Liver (tissue), 9 donors: ENCODE results near the gene STIM1. TPM values are rescaled to one million over a fixed set of nuclear protein-coding genes. Genes with fewer than 3 reads are reported as not detected.
A peak's percentile ranks its signal among the peaks of the same experiment; 100 is the strongest.

Experiments used
- DNase-seq: peaks from one replicate; pipeline ENCODE4 v3.0.0-alpha.2; 2017; ENCODE audit warnings: low spot score
- H3K27ac ChIP-seq, 2 donors: one replicate each; pipeline ENCODE4 v1.7.0; 2013; ENCODE audit warnings: inconsistent platforms in 2 of 2, low read length in 2 of 2, control low read depth in 1 of 2, low read depth in 1 of 2, mild to moderate bottlenecking in 1 of 2
- H3K27me3 ChIP-seq, 4 donors: one replicate each; pipeline versions ENCODE4 v1.6.1 to v1.7.0; 2013; ENCODE audit warnings: low read length in 3 of 4, inconsistent platforms in 1 of 4, mild to moderate bottlenecking in 1 of 4, moderate library complexity in 1 of 4; ENCODE audit not compliant: control insufficient read depth in 4 of 4, insufficient read depth in 4 of 4
- H3K36me3 ChIP-seq, 4 donors: one replicate each; pipeline versions ENCODE4 v1.6.1 to v1.7.0; 2013; ENCODE audit warnings: low read length in 3 of 4, mild to moderate bottlenecking in 3 of 4, low read depth in 1 of 4, moderate library complexity in 1 of 4; ENCODE audit not compliant: control insufficient read depth in 4 of 4, insufficient read depth in 3 of 4
- H3K4me1 ChIP-seq, 4 donors: one replicate each; pipeline versions ENCODE4 v1.6.1 to v1.7.0; 2013; ENCODE audit warnings: low read length in 3 of 4, mild to moderate bottlenecking in 3 of 4, moderate library complexity in 1 of 4; ENCODE audit not compliant: control insufficient read depth in 4 of 4, insufficient read depth in 4 of 4
- H3K4me3 ChIP-seq, 3 donors: one replicate each; pipeline versions ENCODE4 v1.6.1 to v1.7.0; 2013; ENCODE audit warnings: low read length in 3 of 3, control low read depth in 1 of 3, low read depth in 1 of 3, mild to moderate bottlenecking in 1 of 3
- H3K9ac ChIP-seq, 2 donors: one replicate each; pipeline ENCODE4 v1.7.0; 2013; ENCODE audit warnings: low read length in 2 of 2, mild to moderate bottlenecking in 2 of 2, moderate library complexity in 2 of 2, control low read depth in 1 of 2, low read depth in 1 of 2
- H3K9me3 ChIP-seq, 4 donors: one replicate each; pipeline versions ENCODE4 v1.6.1 to v1.7.0; 2013; ENCODE audit warnings: low read length in 3 of 4; ENCODE audit not compliant: control insufficient read depth in 4 of 4
- ATF3 ChIP-seq: IDR thresholded peaks from 2 replicates; pipeline ENCODE4 v1.6.1; 2016; ENCODE audit warnings: antibody characterized with exemption
- CTCF ChIP-seq: fragments of 150-350 bp; IDR thresholded peaks from 2 replicates; pipeline ENCODE4 v1.5.1; 2017; ENCODE audit warnings: improper control_type of control experiment, low read depth, low read length; ENCODE audit not compliant: missing input control
- EGR1 ChIP-seq, 2 donors: IDR thresholded peaks; 2 replicates each; pipeline ENCODE4 v1.6.1; 2016 to 2018; ENCODE audit warnings: antibody characterized with exemption in 2 of 2, low read depth in 2 of 2
- FOXA1 ChIP-seq: IDR thresholded peaks from 2 replicates; pipeline ENCODE4 v1.6.1; 2016; ENCODE audit warnings: antibody characterized with exemption
- FOXA2 ChIP-seq: IDR thresholded peaks from 2 replicates; pipeline ENCODE4 v1.6.1; 2016; ENCODE audit warnings: antibody characterized with exemption
- GABPA ChIP-seq, 2 donors: IDR thresholded peaks in 1 of 2; conservative IDR thresholded peaks in 1 of 2; 2 replicates each; pipeline ENCODE4 v1.6.1; 2016; ENCODE audit warnings: antibody characterized with exemption in 2 of 2, mild to moderate bottlenecking in 1 of 2, moderate library complexity in 1 of 2
- HNF4A ChIP-seq, 2 donors: conservative IDR thresholded peaks; 2 replicates each; pipeline ENCODE4 v1.6.1; 2016; ENCODE audit warnings: antibody characterized with exemption in 2 of 2, mild to moderate bottlenecking in 2 of 2
- HNF4G ChIP-seq: IDR thresholded peaks from 2 replicates; pipeline ENCODE4 v1.6.1; 2016; ENCODE audit warnings: antibody characterized with exemption
- JUND ChIP-seq, 2 donors: IDR thresholded peaks; 2 replicates each; pipeline ENCODE4 v1.6.1; 2016; ENCODE audit warnings: antibody characterized with exemption in 2 of 2
- MAX ChIP-seq: IDR thresholded peaks from 2 replicates; pipeline ENCODE4 v1.6.1; 2016; ENCODE audit warnings: antibody characterized with exemption
- NR2F2 ChIP-seq: IDR thresholded peaks from 2 replicates; pipeline ENCODE4 v1.6.1; 2016; ENCODE audit warnings: antibody characterized with exemption
- RAD21 ChIP-seq, 2 donors: IDR thresholded peaks; 2 replicates each; pipeline ENCODE4 v1.6.1; 2016; ENCODE audit warnings: antibody characterized with exemption in 2 of 2, mild to moderate bottlenecking in 2 of 2
- REST ChIP-seq: IDR thresholded peaks from 2 replicates; pipeline ENCODE4 v1.6.1; 2016; ENCODE audit warnings: antibody characterized with exemption, mild to moderate bottlenecking
- RXRA ChIP-seq, 2 donors: IDR thresholded peaks; 2 replicates each; pipeline ENCODE4 v1.6.1; 2017 to 2018; ENCODE audit warnings: antibody characterized with exemption in 2 of 2, mild to moderate bottlenecking in 1 of 2
- SP1 ChIP-seq: IDR thresholded peaks from 2 replicates; pipeline ENCODE4 v1.6.1; 2018; ENCODE audit warnings: antibody characterized with exemption, mild to moderate bottlenecking
- TAF1 ChIP-seq: conservative IDR thresholded peaks from 2 replicates; pipeline ENCODE4 v1.6.1; 2016; ENCODE audit warnings: antibody characterized with exemption, mild to moderate bottlenecking
- YY1 ChIP-seq: IDR thresholded peaks from 2 replicates; pipeline ENCODE4 v1.6.1; 2016; ENCODE audit warnings: antibody characterized with exemption, mild to moderate bottlenecking
- ZBTB33 ChIP-seq: IDR thresholded peaks from 2 replicates; pipeline ENCODE4 v1.6.1; 2016; ENCODE audit warnings: antibody characterized with exemption
- WGBS: extraction: QIAGEN DNeasy Blood & Tissue Kit; methylation state at CpG from one replicate; pipeline ENCODE4 v1.1.7; 2013; 5-methylcytosine and 5-hydroxymethylcytosine counted together
- polyA plus RNA-seq, 2 donors: library from polyadenylated mRNA; stranded (reverse) in 1 of 2; unstranded in 1 of 2; fragments of 200-250 nt in 1 of 2; fragments of >200 nt in 1 of 2; fragmentation: Nextera tagmentation in 1 of 2; extraction: Ambion mirVana in 1 of 2; gene quantifications; one replicate each; pipeline versions ENCODE4 v1.2.1 to v1.2.3, GENCODE V29; 2013 to 2015
- total RNA-seq, 2 donors: library from RNA; depleted of rRNA; stranded (reverse); fragments of >200 nt; gene quantifications; one replicate each; pipeline ENCODE4 v1.2.3, GENCODE V29; 2014
- donor health status: healthy.
- donor health status: healthy.
- donor health status: healthy.
- donor health status: healthy.
- donor health status: healthy.

The STIM1 gene
- total and polyA plus RNA-seq, 4 donors, result 19.7 to 42.9 (median 25.1) TPM

- H3K4me3 ChIP-seq, result no peak overlapping the region
- WGBS, result 73% methylated on average over 2 of the region's 2 CpGs
- DNase-seq, result no peak
- no peak for TF ChIP-seq RAD21 (IDR thresholded peaks at IDR 0.05)
- TF ChIP-seq TAF1, result no peak
- TF ChIP-seq ZBTB33, result no peak
- TF ChIP-seq YY1, result no peak
- TF ChIP-seq GABPA (IDR thresholded peaks at IDR 0.05 in 1 of 2, conservative IDR thresholded peaks at IDR 0.05 in 1 of 2), result no peak
- no peak for TF ChIP-seq RXRA (IDR thresholded peaks at IDR 0.05)
- TF ChIP-seq JUND (IDR thresholded peaks at IDR 0.05), result no peak
- TF ChIP-seq CTCF, result no peak
- no peak for TF ChIP-seq MAX
- TF ChIP-seq HNF4G, result no peak
- no peak for TF ChIP-seq REST
- no peak for TF ChIP-seq SP1
- no peak for TF ChIP-seq FOXA1
- TF ChIP-seq FOXA2, result no peak
- no peak for TF ChIP-seq NR2F2
- TF ChIP-seq EGR1 (IDR thresholded peaks at IDR 0.05; ENCODE audit: low read depth in 2 of 2), result no peak
- no peak for TF ChIP-seq HNF4A (conservative IDR thresholded peaks at IDR 0.05)
- TF ChIP-seq ATF3, result no peak
- peak overlapping the region; percentile 84 to 94 for H3K27ac ChIP-seq
- no peaks in the 10 kb centered on the region for H3K9me3 ChIP-seq
- H3K27me3 ChIP-seq, result no peaks in the 10 kb centered on the region
- H3K36me3 ChIP-seq, result no peaks in the 10 kb centered on the region
- peaks cover 0 to 21% (median 10%) of the 10 kb centered on the region in 4 donors for H3K4me1 ChIP-seq
- peak overlapping the region in 1 of 2 donors; percentile 48 for H3K9ac ChIP-seq
Observed at GRCh38 chr11:3838504-3838903, 17.0 kb upstream of the STIM1 start.
